OCI-LY7 (cell line): ENCODE data around the gene MYOZ2.

Experiments used
- EZH2phosphoT487 ChIP-seq: fragments of 200-600 bp; sonication (generic); IDR thresholded peaks from 2 replicates; pipeline ENCODE4 v1.6.1; 2018; ENCODE audit warnings: low read depth, borderline replicate concordance, mild to moderate bottlenecking, mixed run types, antibody characterized with exemption, low read length, moderate library complexity, mixed read lengths
- TF ChIP-seq, protein P1 (sequence below): fragments of 200-600 bp; sonication (generic); conservative IDR thresholded peaks from 2 replicates; pipeline ENCODE4 v1.5.1; 2014; ENCODE audit warnings: mild to moderate bottlenecking, antibody characterized with exemption, low read length, moderate library complexity, mixed read lengths

DNA sequence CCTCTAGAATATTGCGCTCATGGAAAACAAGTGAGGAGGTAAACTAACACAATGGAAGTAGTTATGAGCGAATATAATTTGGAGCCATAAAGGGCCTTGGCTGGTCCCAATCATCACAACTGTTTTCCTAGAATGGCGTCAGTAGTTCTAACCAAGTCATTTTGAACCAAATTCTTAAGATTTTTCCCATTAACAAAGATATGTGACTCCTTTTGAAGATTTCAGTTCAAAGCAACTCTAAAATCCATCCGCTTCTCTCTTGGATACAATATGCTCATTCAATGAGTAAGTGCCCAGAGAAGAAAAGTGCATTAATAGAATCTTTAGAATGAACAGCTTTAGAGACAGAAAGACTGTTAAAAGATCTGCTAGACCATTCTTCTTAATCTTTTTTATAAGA, 19.6 kb upstream of the MYOZ2 start:
- TF ChIP-seq, protein P1, sequence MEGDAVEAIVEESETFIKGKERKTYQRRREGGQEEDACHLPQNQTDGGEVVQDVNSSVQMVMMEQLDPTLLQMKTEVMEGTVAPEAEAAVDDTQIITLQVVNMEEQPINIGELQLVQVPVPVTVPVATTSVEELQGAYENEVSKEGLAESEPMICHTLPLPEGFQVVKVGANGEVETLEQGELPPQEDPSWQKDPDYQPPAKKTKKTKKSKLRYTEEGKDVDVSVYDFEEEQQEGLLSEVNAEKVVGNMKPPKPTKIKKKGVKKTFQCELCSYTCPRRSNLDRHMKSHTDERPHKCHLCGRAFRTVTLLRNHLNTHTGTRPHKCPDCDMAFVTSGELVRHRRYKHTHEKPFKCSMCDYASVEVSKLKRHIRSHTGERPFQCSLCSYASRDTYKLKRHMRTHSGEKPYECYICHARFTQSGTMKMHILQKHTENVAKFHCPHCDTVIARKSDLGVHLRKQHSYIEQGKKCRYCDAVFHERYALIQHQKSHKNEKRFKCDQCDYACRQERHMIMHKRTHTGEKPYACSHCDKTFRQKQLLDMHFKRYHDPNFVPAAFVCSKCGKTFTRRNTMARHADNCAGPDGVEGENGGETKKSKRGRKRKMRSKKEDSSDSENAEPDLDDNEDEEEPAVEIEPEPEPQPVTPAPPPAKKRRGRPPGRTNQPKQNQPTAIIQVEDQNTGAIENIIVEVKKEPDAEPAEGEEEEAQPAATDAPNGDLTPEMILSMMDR, result no peak
- no peak for TF ChIP-seq EZH2phosphoT487
